Common myeloid progenitor, CD34-positive (primary cell): ENCODE data around the gene DIRAS1.

Experiments used
- CTCF ChIA-PET: fragments of 350-600 bp; sonication (Branson Sonifier 250); formaldehyde crosslinking; loops from one replicate; lab custom pipeline; 2021; ENCODE audit warnings: antibody characterized with exemption; lab: Charles Lee
- POLR2A ChIA-PET: fragments of 350-600 bp; sonication (Branson Sonifier 250); formaldehyde crosslinking; loops from one replicate; lab custom pipeline; 2021; ENCODE audit warnings: antibody characterized with exemption; lab: Charles Lee
- DNase-seq, 3 donors: peaks; one replicate each; pipeline versions ENCODE4 v3.0.0 to v3.0.0-alpha.2; 2013
- H3K27ac ChIP-seq, 2 experiments: 1 replicate in 1 of 2; 2 replicates in 1 of 2; pipeline ENCODE4 v1.7.0; 2013; ENCODE audit warnings: inconsistent platforms in 2 of 2, low read length in 2 of 2, mild to moderate bottlenecking in 2 of 2, low read depth in 1 of 2, moderate library complexity in 1 of 2; ENCODE audit not compliant: severe bottlenecking in 2 of 2, insufficient read depth in 1 of 2, poor library complexity in 1 of 2
- H3K27me3 ChIP-seq, 5 experiments: replicated peaks in 2 of 5; 1 replicate in 3 of 5; 2 replicates in 2 of 5; pipeline versions ENCODE4 v1.6.1 to v1.7.0; 2013; ENCODE audit warnings: low read length in 4 of 5, mild to moderate bottlenecking in 2 of 5, moderate library complexity in 2 of 5, inconsistent platforms in 1 of 5; ENCODE audit not compliant: insufficient read depth in 5 of 5, control insufficient read depth in 4 of 5
- H3K36me3 ChIP-seq, 4 experiments: 1 replicate in 2 of 4; 2 replicates in 2 of 4; pipeline versions ENCODE4 v1.6.1 to v1.7.0; 2013; ENCODE audit warnings: low read length in 3 of 4, control low read depth in 1 of 4, mild to moderate bottlenecking in 1 of 4; ENCODE audit not compliant: control insufficient read depth in 4 of 4, insufficient read depth in 4 of 4
- H3K4me1 ChIP-seq, 4 experiments: 1 replicate in 3 of 4; 2 replicates in 1 of 4; pipeline versions ENCODE4 v1.6.1 to v1.7.1; 2013; ENCODE audit warnings: low read length in 3 of 4, mild to moderate bottlenecking in 3 of 4, control low read depth in 1 of 4, inconsistent platforms in 1 of 4, moderate library complexity in 1 of 4; ENCODE audit not compliant: control insufficient read depth in 4 of 4, insufficient read depth in 4 of 4; ENCODE audit errors: control extremely low read depth in 1 of 4
- H3K4me3 ChIP-seq, 7 experiments: 1 replicate in 4 of 7; 2 replicates in 3 of 7; pipeline versions ENCODE4 v1.5.1 to v1.7.0; 2013; ENCODE audit warnings: mild to moderate bottlenecking in 7 of 7, low read length in 6 of 7, moderate library complexity in 6 of 7, inconsistent platforms in 2 of 7, low read depth in 2 of 7, control low read depth in 1 of 7; ENCODE audit not compliant: insufficient read depth in 4 of 7, control insufficient read depth in 1 of 7; ENCODE audit errors: extremely low read depth in 1 of 7
- H3K9me3 ChIP-seq, 5 experiments: 1 replicate in 4 of 5; 2 replicates in 1 of 5; pipeline versions ENCODE4 v1.6.1 to v1.7.1; 2013; ENCODE audit warnings: low read length in 4 of 5, mild to moderate bottlenecking in 2 of 5, inconsistent platforms in 1 of 5, low read depth in 1 of 5, moderate library complexity in 1 of 5; ENCODE audit not compliant: control insufficient read depth in 4 of 5, insufficient read depth in 2 of 5; ENCODE audit errors: control extremely low read depth in 1 of 5
- WGBS: methylation state at CpG from one replicate; pipeline ENCODE4 v1.1.5; 2013; ENCODE audit not compliant: insufficient coverage; 5-methylcytosine and 5-hydroxymethylcytosine counted together

DIRAS1 gene

GRCh38 chr19:2766594-2767372 lies 45.6 kb upstream of the DIRAS1 start:
- WGBS, result 98% methylated on average over 33 of the region's 35 CpGs
- no peak for DNase-seq
- H3K9me3 ChIP-seq, result no peaks in the 10 kb centered on the region
- peaks cover 2 to 74% (median 44%) of the 10 kb centered on the region in 4 experiments for H3K36me3 ChIP-seq
- no peak overlapping the region for H3K27ac ChIP-seq
- peaks cover 0 to 25% (median 21%) of the 10 kb centered on the region in 4 experiments for H3K4me1 ChIP-seq
- ChIA-PET POLR2A (no interaction called here), CTCF (interaction anchor here (1.1 to 1.2 kb wide), 2 partner anchors 15 to 118 kb away, joined by 3 to 5 read pairs; no protein-coding TSS in a partner anchor)
- H3K4me3 ChIP-seq, result no peak overlapping the region
- no peaks in the 10 kb centered on the region for H3K27me3 ChIP-seq

- ChIA-PET POLR2A (interaction anchor here (1.0 kb wide), 1 partner anchor 10 kb away, joined by 5 read pairs; no protein-coding TSS in a partner anchor), CTCF (no interaction called here)
- Histone ChIP-seq H3K4me1 (peaks cover 0 to 11% (median 8%) of the 10 kb centered on the region in 4 experiments), H3K27me3 (no peaks in the 10 kb centered on the region), H3K27ac (no peak overlapping the region), H3K9me3 (no peaks in the 10 kb centered on the region), H3K36me3 (peaks cover 2 to 82% (median 55%) of the 10 kb centered on the region in 4 experiments), H3K4me3 (no peak overlapping the region)
- WGBS, result 98% methylated on average over 10 of the region's 15 CpGs
- DNase-seq, result no peak
Measured at GRCh38 chr19:2765376-2765775, 44.2 kb upstream of the DIRAS1 start.

GRCh38 chr19:2764945-2765344 lies 43.8 kb upstream of the DIRAS1 start:
- Histone ChIP-seq H3K27ac (no peak overlapping the region), H3K9me3 (no peaks in the 10 kb centered on the region), H3K36me3 (peaks cover 2 to 81% (median 55%) of the 10 kb centered on the region in 4 experiments), H3K4me1 (peaks cover 0 to 8% (median 4%) of the 10 kb centered on the region in 4 experiments), H3K4me3 (no peak overlapping the region), H3K27me3 (no peaks in the 10 kb centered on the region)
- ChIA-PET POLR2A (interaction anchor here (1.0 kb wide), 1 partner anchor 11 kb away, joined by 5 read pairs; no protein-coding TSS in a partner anchor), CTCF (interaction anchor here (0.9 kb wide), 1 partner anchor 17 kb away, joined by 3 read pairs; no protein-coding TSS in a partner anchor)
- 98% methylated on average over 16 of the region's 21 CpGs for WGBS
- DNase-seq, result no peak

- CTCF ChIA-PET, result interaction anchor here (0.9 kb wide), 2 partner anchors 16 to 18 kb away, joined by 3 read pairs; no protein-coding TSS in a partner anchor
- Histone ChIP-seq H3K4me3 (no peak overlapping the region), H3K4me1 (no peaks in the 10 kb centered on the region), H3K36me3 (peaks cover 3 to 84% (median 59%) of the 10 kb centered on the region in 4 experiments), H3K27ac (peak overlapping the region in 1 of 2 experiments; percentile 5), H3K9me3 (no peaks in the 10 kb centered on the region), H3K27me3 (no peaks in the 10 kb centered on the region)
- WGBS, result 100% methylated on average over 10 of the region's 12 CpGs
- DNase-seq, result no peak
- POLR2A ChIA-PET, result interaction anchor here (0.6 kb wide), 1 partner anchor 236 kb away, joined by 4 read pairs; no protein-coding TSS in a partner anchor
Measured at GRCh38 chr19:2763687-2764086, 42.5 kb upstream of the DIRAS1 start.

- H3K36me3 ChIP-seq, result peaks cover 6 to 82% (median 60%) of the 10 kb centered on the region in 4 experiments
- POLR2A ChIA-PET, result interaction anchor here (0.6 kb wide), 1 partner anchor 13 kb away, joined by 4 read pairs; no protein-coding TSS in a partner anchor
- CTCF ChIA-PET, result interaction anchor here (0.6 kb wide), 1 partner anchor 28 kb away, joined by 3 read pairs; no protein-coding TSS in a partner anchor
Measured at GRCh38 chr19:2762783-2763496, 41.8 kb upstream of the DIRAS1 start.

GRCh38 chr19:2761876-2762782 lies 41.0 kb upstream of the DIRAS1 start:
- H3K27me3 ChIP-seq, result no peaks in the 10 kb centered on the region
- ChIA-PET POLR2A (interaction anchor here (0.6 kb wide), 1 partner anchor 12 kb away, joined by 4 read pairs; no protein-coding TSS in a partner anchor), CTCF (interaction anchor here (0.6 kb wide), 1 partner anchor 29 kb away, joined by 3 read pairs; no protein-coding TSS in a partner anchor)
- H3K4me1 ChIP-seq, result no peaks in the 10 kb centered on the region
- peaks cover 6 to 82% (median 62%) of the 10 kb centered on the region in 4 experiments for H3K36me3 ChIP-seq
- no peak overlapping the region for H3K27ac ChIP-seq
- DNase-seq, result no peak
- no peak overlapping the region for H3K4me3 ChIP-seq
- 98% methylated on average over 33 of the region's 43 CpGs for WGBS
- no peaks in the 10 kb centered on the region for H3K9me3 ChIP-seq

More at GRCh38 chr19:2762783-2763496, 41.8 kb upstream of the DIRAS1 start:
- Histone ChIP-seq H3K4me3 (no peak overlapping the region), H3K4me1 (no peaks in the 10 kb centered on the region), H3K27me3 (no peaks in the 10 kb centered on the region), H3K9me3 (no peaks in the 10 kb centered on the region), H3K27ac (peak overlapping the region in 1 of 2 experiments; percentile 5)
- WGBS, result 97% methylated on average over 22 of the region's 23 CpGs
- DNase-seq, result no peak
